Ascending aorta (tissue), 2 donors: ENCODE results near the gene SELENOH. TPM values are rescaled to one million over a fixed set of nuclear protein-coding genes. Genes with fewer than 3 reads are reported as not detected.

ENCODE experiments used
- DNase-seq, 2 donors: peaks; one replicate each; pipeline ENCODE4 v3.0.0-alpha.2; 2019; ENCODE audit warnings: low spot score in 2 of 2
- H3K27ac ChIP-seq, 2 donors: fragments of 200-600 bp; sonication (generic); one replicate each; pipeline ENCODE4 v1.5.1; 2016 to 2017; ENCODE audit warnings: mild to moderate bottlenecking in 1 of 2
- H3K27me3 ChIP-seq: fragments of 200-600 bp; sonication (generic); one replicate; pipeline ENCODE4 v1.5.1; 2017
- H3K36me3 ChIP-seq, 2 donors: fragments of 200-600 bp; sonication (generic); one replicate each; pipeline ENCODE4 v1.5.1; 2016
- H3K4me1 ChIP-seq, 2 donors: fragments of 200-600 bp; sonication (generic); one replicate each; pipeline ENCODE4 v1.5.1; 2016 to 2017; ENCODE audit warnings: mild to moderate bottlenecking in 1 of 2
- H3K4me3 ChIP-seq, 2 donors: fragments of 200-600 bp; sonication (generic); one replicate each; pipeline ENCODE4 v1.5.1; 2016 to 2017; ENCODE audit warnings: mild to moderate bottlenecking in 1 of 2
- H3K9me3 ChIP-seq, 2 donors: fragments of 200-600 bp; sonication (generic); one replicate each; pipeline ENCODE4 v1.5.1; 2016
- intact Hi-C: fragments of 100-400 bp; cut with DNase I; formaldehyde crosslinking; loops from one replicate; pipeline ENCODE4 v1.15.1; 2023
- total RNA-seq: library from RNA; depleted of rRNA; stranded (reverse); fragments of >200 nt; gene quantifications from one replicate; pipeline ENCODE4 v1.1.0, GENCODE V29; 2016
- TF ChIP-seq, protein P1 (sequence below), 3 experiments: fragments of 200-600 bp in 2 of 3; fragments of 450-650 bp in 1 of 3; sonication (generic) in 2 of 3; IDR thresholded peaks; one replicate each; pipeline ENCODE4 v1.5.1; 2016 to 2019; ENCODE audit warnings: antibody characterized with exemption in 3 of 3, mild to moderate bottlenecking in 1 of 3, moderate library complexity in 1 of 3

The SELENOH gene
- total RNA-seq, 1 donor from 2014 or later, result 113 TPM

DNA sequence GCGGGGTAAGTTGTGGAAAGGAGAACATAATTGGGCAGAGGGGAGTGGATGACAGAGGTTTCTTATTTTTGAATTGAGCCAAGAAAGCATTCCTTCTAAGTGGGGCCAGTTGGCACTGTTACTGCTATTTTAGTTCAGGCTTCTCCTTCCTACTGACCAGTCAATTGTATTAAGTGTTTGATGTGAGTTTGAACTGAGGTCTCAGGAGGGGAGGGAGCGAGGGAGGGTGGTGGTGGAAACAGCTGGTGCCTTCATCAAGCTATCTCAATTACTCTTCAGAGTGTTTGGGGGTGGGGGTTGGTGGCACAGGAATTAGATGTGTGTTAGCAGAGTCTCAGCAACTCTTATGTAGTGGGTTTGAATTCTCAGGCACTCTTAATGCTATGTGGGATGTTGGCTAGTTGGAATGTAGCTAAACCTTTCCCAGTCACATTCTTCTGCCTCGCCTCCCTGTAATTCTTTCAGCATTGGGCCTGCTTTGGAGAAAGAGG lies 34.8 kb downstream of the SELENOH start:
- intact Hi-C loops, result no loop called here

DNA sequence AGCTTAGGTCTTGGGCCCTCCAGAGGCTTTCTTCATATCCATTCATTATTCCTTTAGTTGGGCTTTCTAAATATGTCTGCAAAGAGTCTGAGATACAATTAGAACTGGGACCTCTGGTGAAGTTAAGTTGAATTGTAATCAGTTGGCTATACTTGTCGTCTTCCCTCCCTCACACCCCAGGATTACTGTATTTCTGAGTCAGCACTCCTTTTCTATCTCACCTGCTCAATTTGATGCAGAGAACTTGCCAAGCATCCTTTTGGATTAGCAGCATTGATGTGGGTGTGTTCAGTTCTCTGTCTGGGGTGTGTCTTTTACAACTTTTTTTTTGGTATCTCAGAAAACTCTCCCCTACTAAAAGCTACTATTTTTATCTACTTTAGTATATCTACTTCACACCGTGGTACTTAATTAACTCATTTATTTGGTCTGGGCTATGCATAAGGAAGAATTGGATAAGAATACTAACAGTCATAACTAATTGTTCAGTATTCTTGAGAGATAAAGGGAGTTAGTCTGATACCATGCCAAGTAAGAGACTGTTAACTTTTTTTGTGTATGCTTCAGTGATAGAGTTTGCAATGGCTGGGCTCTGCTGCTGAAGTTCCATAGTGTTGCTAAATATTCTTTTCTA lies 35.4 kb downstream of the SELENOH start:
- Histone ChIP-seq H3K4me3 (peak overlapping the region in 1 of 2 donors; percentile 17), H3K4me1 (peaks cover 14 to 78% of the 10 kb centered on the region in 2 donors), H3K27ac (peak overlapping the region; percentile 86 to 87), H3K36me3 (no peaks in the 10 kb centered on the region), H3K9me3 (no peaks in the 10 kb centered on the region), H3K27me3 (no peaks in the 10 kb centered on the region)
- intact Hi-C loops, result no loop called here
- DNase-seq, result no peak
- TF ChIP-seq, protein P1, sequence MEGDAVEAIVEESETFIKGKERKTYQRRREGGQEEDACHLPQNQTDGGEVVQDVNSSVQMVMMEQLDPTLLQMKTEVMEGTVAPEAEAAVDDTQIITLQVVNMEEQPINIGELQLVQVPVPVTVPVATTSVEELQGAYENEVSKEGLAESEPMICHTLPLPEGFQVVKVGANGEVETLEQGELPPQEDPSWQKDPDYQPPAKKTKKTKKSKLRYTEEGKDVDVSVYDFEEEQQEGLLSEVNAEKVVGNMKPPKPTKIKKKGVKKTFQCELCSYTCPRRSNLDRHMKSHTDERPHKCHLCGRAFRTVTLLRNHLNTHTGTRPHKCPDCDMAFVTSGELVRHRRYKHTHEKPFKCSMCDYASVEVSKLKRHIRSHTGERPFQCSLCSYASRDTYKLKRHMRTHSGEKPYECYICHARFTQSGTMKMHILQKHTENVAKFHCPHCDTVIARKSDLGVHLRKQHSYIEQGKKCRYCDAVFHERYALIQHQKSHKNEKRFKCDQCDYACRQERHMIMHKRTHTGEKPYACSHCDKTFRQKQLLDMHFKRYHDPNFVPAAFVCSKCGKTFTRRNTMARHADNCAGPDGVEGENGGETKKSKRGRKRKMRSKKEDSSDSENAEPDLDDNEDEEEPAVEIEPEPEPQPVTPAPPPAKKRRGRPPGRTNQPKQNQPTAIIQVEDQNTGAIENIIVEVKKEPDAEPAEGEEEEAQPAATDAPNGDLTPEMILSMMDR (IDR thresholded peaks at IDR 0.05), result no peak

More for the DNA sequence above, 34.8 kb downstream of the SELENOH start:
- peaks cover 14 to 74% of the 10 kb centered on the region in 2 donors for H3K4me1 ChIP-seq
- H3K4me3 ChIP-seq, result peak overlapping the region; percentile 14 to 17
- peak overlapping the region; percentile 86 to 87 for H3K27ac ChIP-seq
- no peaks in the 10 kb centered on the region for H3K9me3 ChIP-seq
- no peaks in the 10 kb centered on the region for H3K36me3 ChIP-seq
- TF ChIP-seq, protein P1 (IDR thresholded peaks at IDR 0.05), result no peak
- no peak for DNase-seq
- H3K27me3 ChIP-seq, result no peaks in the 10 kb centered on the region

DNA sequence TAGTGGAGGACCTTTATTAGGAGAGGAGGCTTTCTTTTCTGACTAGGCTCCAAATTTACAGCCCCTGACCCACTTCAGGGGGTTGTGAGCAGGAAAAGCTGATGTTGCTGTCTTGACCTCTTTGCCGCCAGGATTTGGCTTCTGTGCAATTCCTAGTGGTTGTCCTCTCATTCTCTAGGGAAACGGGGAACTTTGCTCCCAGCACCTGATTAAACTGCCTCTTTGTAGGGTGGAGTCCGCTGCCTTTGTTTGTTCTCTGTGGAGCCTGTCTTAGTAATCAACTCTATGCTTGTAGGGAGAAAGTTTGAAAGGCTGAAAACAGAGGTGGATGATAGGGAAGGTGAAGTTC lies 36.7 kb downstream of the SELENOH start:
- intact Hi-C loops, result loop anchor here (2.0 kb wide), 1 partner anchor 15 kb away; no protein-coding TSS in a partner anchor
- DNase-seq, result no peak
- H3K27me3 ChIP-seq, result no peaks in the 10 kb centered on the region
- H3K9me3 ChIP-seq, result no peaks in the 10 kb centered on the region
- H3K4me3 ChIP-seq, result peak overlapping the region; percentile 27 to 51
- H3K27ac ChIP-seq, result peak overlapping the region; percentile 86 to 87
- TF ChIP-seq, protein P1 (IDR thresholded peaks at IDR 0.05), result no peak
- peaks cover 14 to 72% of the 10 kb centered on the region in 2 donors for H3K4me1 ChIP-seq
- H3K36me3 ChIP-seq, result no peaks in the 10 kb centered on the region

DNA sequence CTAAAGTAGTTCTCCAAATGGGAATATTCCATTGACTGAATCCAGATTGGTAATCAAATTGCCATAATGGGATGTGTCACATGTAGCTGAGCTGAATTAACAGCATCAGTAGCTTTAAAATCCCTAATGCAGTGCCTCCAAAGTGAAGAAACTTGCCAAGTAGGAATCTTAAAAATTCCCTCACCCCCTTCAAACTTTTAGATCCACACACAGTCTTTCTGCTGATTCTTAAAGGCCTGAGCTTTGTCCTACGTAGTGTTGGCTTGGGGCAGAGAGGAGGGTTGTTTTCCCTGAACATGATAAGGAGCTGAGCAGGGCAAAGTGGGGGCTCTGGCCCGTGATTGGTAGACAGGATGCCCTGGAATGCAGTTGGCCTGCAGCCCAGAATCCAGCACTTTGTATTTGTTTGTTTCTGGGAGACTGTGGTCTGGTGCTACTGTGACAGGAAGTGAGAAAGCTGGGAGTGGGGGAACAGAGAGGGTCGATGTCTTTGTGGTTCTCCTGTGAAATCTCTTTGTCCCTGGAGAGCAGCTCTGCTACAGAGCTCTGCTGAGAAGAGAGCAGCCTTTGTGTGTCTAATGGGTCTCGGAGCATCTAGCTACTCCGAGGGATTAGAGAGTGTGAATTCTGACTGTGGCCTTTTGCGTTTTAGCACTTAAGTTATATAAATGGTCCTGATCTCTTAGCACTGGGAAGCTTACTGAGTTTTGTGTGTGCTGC lies 37.2 kb downstream of the SELENOH start:
- intact Hi-C loops, result loop anchor here (2.0 kb wide), 1 partner anchor 16 kb away; no protein-coding TSS in a partner anchor
- DNase-seq, result peak in 1 of 2 donors; percentile 94

DNA sequence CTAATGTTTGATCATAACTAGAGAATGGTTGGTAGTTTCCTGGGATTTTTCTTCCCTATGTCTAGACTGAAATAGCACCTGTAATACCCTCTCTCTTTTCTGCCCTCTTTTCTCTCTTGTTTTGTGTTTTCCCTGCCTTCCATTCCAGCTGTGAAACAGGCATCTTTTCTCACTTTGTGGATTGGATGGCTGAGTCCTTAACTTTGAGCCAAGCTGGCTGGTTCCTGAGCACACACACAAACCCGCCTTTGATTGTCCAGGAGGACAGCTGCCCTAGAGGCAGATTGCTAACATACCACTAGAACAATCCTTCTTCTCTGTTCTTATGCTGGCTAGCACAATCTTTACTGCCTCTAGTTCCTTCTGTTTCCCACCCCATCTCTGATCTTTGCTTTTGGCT lies 38.0 kb downstream of the SELENOH start:
- Histone ChIP-seq H3K36me3 (no peaks in the 10 kb centered on the region), H3K9me3 (no peaks in the 10 kb centered on the region), H3K4me3 (peak overlapping the region in 1 of 2 donors; percentile 51), H3K4me1 (peaks cover 14 to 61% of the 10 kb centered on the region in 2 donors), H3K27ac (peak overlapping the region; percentile 86 to 87), H3K27me3 (no peaks in the 10 kb centered on the region)
- intact Hi-C loops, result loop anchor here (2.0 kb wide), 1 partner anchor 16 kb away; no protein-coding TSS in a partner anchor
- DNase-seq, result no peak
- TF ChIP-seq, protein P1 (IDR thresholded peaks at IDR 0.05), result no peak

More for the DNA sequence above, 37.2 kb downstream of the SELENOH start:
- H3K27me3 ChIP-seq, result no peaks in the 10 kb centered on the region
- peak overlapping the region; percentile 86 to 87 for H3K27ac ChIP-seq
- H3K9me3 ChIP-seq, result no peaks in the 10 kb centered on the region
- TF ChIP-seq, protein P1 (IDR thresholded peaks at IDR 0.05), result no peak
- peak overlapping the region; percentile 27 to 51 for H3K4me3 ChIP-seq
- peaks cover 14 to 68% of the 10 kb centered on the region in 2 donors for H3K4me1 ChIP-seq
- no peaks in the 10 kb centered on the region for H3K36me3 ChIP-seq
